PC-9 (cell line): ENCODE measurements around the gene ELMO2.

ENCODE experiments used
- EZH2 ChIP-seq: fragments of 200-600 bp; sonication (generic); IDR thresholded peaks from 2 replicates; pipeline ENCODE4 v1.8.0; 2017; ENCODE audit warnings: antibody characterized with exemption, low read depth
- TF ChIP-seq, protein P1 (sequence below): fragments of 200-600 bp; sonication (generic); conservative IDR thresholded peaks from 2 replicates; pipeline ENCODE4 v1.6.1; 2017; ENCODE audit warnings: mixed run types, antibody characterized with exemption, mild to moderate bottlenecking, moderate library complexity

- TF ChIP-seq, protein P1, sequence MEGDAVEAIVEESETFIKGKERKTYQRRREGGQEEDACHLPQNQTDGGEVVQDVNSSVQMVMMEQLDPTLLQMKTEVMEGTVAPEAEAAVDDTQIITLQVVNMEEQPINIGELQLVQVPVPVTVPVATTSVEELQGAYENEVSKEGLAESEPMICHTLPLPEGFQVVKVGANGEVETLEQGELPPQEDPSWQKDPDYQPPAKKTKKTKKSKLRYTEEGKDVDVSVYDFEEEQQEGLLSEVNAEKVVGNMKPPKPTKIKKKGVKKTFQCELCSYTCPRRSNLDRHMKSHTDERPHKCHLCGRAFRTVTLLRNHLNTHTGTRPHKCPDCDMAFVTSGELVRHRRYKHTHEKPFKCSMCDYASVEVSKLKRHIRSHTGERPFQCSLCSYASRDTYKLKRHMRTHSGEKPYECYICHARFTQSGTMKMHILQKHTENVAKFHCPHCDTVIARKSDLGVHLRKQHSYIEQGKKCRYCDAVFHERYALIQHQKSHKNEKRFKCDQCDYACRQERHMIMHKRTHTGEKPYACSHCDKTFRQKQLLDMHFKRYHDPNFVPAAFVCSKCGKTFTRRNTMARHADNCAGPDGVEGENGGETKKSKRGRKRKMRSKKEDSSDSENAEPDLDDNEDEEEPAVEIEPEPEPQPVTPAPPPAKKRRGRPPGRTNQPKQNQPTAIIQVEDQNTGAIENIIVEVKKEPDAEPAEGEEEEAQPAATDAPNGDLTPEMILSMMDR: no peak
- no peak for TF ChIP-seq EZH2
Observed at GRCh38 chr20:46367967-46368901, 38.2 kb downstream of the ELMO2 start.
